Activated T-cell treated with anti-CD3 and anti-CD28 coated beads, Interleukin-2, amount 50 U/mL, for 72 hours (primary cell): ENCODE data around the gene ACER3. TPM values are rescaled to one million over a fixed set of nuclear protein-coding genes. Genes with fewer than 3 reads are reported as not detected.
A peak's percentile ranks its signal among the peaks of the same experiment; 100 is the strongest.
"Not testable (repeated sequence)": the region's sequence is repeated elsewhere in the genome, so short reads cannot be mapped to it uniquely, and the experiment has no call there.

Source experiments
- ATAC-seq, 2 donors: fragments of 150-1000 bp; cut with Tn5 transposase; replicated peaks in 1 of 2; 2 replicates each; pipeline ENCODE4 v1.10.0; 2021; ENCODE audit warnings: moderate library complexity in 2 of 2, mild to moderate bottlenecking in 1 of 2
- DNase-seq, 2 donors: peaks; one replicate each; pipeline ENCODE4 v3.0.0; 2021 to 2022; ENCODE audit warnings: mixed read lengths in 1 of 2
- H3K27ac Mint-ChIP-seq: one replicate; pipeline ENCODE4 v1.8.0; 2022; ENCODE audit warnings: mild to moderate bottlenecking, moderate library complexity, mixed read lengths
- H3K27me3 Mint-ChIP-seq: one replicate; pipeline ENCODE4 v1.8.0; 2022; ENCODE audit warnings: low read depth, mixed read lengths
- H3K36me3 Mint-ChIP-seq, 2 donors: one replicate each; pipeline ENCODE4 v1.8.0; 2022; ENCODE audit warnings: mixed read lengths in 2 of 2, mild to moderate bottlenecking in 1 of 2; ENCODE audit not compliant: insufficient read depth in 2 of 2
- H3K4me1 Mint-ChIP-seq: one replicate; pipeline ENCODE4 v1.8.0; 2022; ENCODE audit warnings: low read depth, mixed read lengths
- H3K4me3 Mint-ChIP-seq, 2 donors: one replicate each; pipeline ENCODE4 v1.8.0; 2022; ENCODE audit warnings: mild to moderate bottlenecking in 2 of 2, mixed read lengths in 2 of 2, moderate library complexity in 2 of 2
- H3K9me3 Mint-ChIP-seq, 2 donors: one replicate each; pipeline ENCODE4 v1.8.0; 2022; ENCODE audit warnings: mixed read lengths in 2 of 2
- total RNA-seq, 2 donors: library from RNA; stranded (reverse); gene quantifications; one replicate each; pipeline ENCODE4 v1.2.3, GENCODE V29; 2022

The ACER3 gene
- total RNA-seq, 2 donors from 2014 or later, result 13.1 to 16.2 TPM

DNA sequence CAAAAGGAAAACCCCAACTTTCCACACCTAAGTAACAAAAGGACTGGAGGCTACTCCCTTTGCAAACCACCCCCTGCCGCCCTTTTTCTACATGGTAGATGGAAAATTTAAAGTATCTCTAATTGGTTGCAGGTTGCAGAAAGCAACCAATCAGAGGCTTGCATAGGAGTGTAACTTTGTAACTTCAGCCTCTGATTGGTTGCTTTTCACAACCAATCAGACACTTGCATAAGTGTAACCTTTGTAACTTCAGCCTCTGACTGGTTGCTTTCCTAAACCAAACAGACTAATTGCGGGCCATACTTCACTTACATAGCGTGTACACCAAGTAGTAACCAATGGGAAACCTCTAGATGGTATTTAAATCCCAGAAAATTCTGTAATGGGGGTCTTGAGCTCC lies 16.8 kb upstream of the ACER3 start:
- H3K36me3 Mint-ChIP-seq, result no peaks in the 10 kb centered on the region
- no peaks in the 10 kb centered on the region for H3K4me1 Mint-ChIP-seq
- H3K27ac Mint-ChIP-seq, result no peak overlapping the region
- H3K9me3 Mint-ChIP-seq, result no peaks in the 10 kb centered on the region
- no peak for ATAC-seq
- H3K27me3 Mint-ChIP-seq, result peaks cover 51% of the 10 kb centered on the region
- DNase-seq, result no peak
- no peak overlapping the region for H3K4me3 Mint-ChIP-seq

DNA sequence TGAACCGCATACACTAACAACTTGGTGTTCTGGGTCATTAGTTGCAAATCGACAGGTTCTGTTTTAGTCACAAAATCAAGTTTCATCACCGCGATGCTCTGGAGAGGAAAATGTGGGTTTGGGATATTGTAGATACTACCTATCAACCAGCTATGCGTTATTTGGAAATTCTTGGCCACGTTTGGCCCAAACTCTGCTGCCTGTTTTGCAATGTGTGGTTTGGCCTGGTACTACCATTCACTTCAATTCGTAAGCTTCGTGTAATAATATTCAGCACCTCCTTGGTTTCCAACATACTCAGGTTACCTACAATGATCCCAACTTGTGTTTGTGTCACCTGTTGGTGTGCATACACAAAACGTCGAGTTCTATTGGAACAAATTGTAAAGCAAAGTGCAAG lies 16.2 kb upstream of the ACER3 start:
- peaks cover 51% of the 10 kb centered on the region for H3K27me3 Mint-ChIP-seq
- H3K27ac Mint-ChIP-seq, result no peak overlapping the region

DNA sequence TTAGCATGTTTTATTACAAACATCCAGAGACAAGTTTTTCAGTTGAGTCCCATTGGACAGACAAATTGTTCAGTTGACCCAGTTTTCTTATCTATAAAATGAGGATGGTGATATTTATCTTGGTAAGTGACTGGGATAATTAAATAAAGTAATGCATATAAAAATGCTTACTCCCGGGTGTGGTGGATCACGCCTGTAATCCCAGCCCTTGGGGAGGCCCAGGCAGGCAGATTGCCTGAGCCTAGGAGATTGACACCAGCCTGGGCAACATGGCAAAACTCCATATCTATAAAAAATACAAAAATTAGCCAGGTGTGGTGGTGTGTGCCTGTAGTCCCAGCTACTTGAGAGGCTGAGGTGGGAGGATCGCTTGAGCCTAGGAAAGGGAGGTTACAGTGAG lies 15.6 kb upstream of the ACER3 start:
- no peaks in the 10 kb centered on the region for H3K4me1 Mint-ChIP-seq

More for the DNA sequence above, 16.2 kb upstream of the ACER3 start:
- no peaks in the 10 kb centered on the region for H3K4me1 Mint-ChIP-seq
- no peak overlapping the region for H3K4me3 Mint-ChIP-seq
- ATAC-seq (no peak), DNase-seq (no peak)
- H3K36me3 Mint-ChIP-seq, result no peaks in the 10 kb centered on the region
- H3K9me3 Mint-ChIP-seq, result no peaks in the 10 kb centered on the region

DNA sequence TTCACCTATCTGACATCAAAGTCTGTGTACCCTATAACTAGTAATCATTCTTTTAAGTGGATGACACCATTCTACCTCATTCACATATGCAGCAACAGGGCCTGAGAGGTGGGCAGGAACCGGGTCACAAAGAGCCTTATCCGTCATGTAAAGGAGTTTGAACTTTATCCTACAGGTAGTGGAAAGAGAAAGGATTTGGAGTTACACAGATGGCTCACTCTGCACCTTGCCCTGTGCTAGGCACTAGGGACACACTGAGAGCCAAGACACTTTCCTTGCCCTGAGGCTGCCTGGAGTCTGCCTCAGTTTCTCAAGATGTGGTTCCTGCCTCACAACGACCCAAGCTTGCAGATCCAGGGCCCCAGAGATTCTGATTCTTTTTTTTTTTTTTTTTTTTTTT lies 14.3 kb upstream of the ACER3 start:
- Mint-ChIP-seq H3K36me3 (no peaks in the 10 kb centered on the region), H3K9me3 (no peaks in the 10 kb centered on the region), H3K27me3 (peaks cover 36% of the 10 kb centered on the region), H3K4me3 (no peak overlapping the region), H3K4me1 (no peaks in the 10 kb centered on the region), H3K27ac (no peak overlapping the region)
- DNase-seq (no peak), ATAC-seq (no peak)

More for the DNA sequence above, 15.6 kb upstream of the ACER3 start:
- H3K27me3 Mint-ChIP-seq, result peaks cover 47% of the 10 kb centered on the region
- H3K4me3 Mint-ChIP-seq, result no peak overlapping the region
- H3K9me3 Mint-ChIP-seq, result no peaks in the 10 kb centered on the region
- no peaks in the 10 kb centered on the region for H3K36me3 Mint-ChIP-seq
- ATAC-seq (no peak), DNase-seq (no peak)
- H3K27ac Mint-ChIP-seq, result no peak overlapping the region

DNA sequence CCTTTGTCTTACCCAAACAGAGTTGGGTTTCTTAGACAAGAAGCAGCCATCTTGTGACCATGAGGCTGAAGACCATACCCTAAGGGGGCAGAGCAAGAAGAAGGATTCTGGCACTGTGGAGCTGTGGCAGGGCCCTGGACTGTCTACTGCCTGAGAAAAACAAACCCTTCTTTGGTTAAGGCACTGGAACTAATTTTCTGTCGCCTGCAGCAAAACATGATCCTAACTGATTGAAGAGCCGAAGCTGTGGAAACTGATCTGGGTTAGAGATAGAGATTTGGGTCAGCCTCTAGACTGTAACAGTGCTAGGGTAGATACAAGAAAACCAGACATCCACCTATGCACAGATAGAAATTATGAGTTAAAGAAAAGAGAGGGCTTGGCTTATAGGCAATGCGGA lies 11.3 kb upstream of the ACER3 start:
- H3K4me1 Mint-ChIP-seq, result no peaks in the 10 kb centered on the region
- no peaks in the 10 kb centered on the region for H3K9me3 Mint-ChIP-seq
- no peak for DNase-seq
- ATAC-seq, result no peak
- H3K27me3 Mint-ChIP-seq, result peaks cover 19% of the 10 kb centered on the region
- no peaks in the 10 kb centered on the region for H3K36me3 Mint-ChIP-seq
- H3K4me3 Mint-ChIP-seq, result no peak overlapping the region
- H3K27ac Mint-ChIP-seq, result no peak overlapping the region

DNA sequence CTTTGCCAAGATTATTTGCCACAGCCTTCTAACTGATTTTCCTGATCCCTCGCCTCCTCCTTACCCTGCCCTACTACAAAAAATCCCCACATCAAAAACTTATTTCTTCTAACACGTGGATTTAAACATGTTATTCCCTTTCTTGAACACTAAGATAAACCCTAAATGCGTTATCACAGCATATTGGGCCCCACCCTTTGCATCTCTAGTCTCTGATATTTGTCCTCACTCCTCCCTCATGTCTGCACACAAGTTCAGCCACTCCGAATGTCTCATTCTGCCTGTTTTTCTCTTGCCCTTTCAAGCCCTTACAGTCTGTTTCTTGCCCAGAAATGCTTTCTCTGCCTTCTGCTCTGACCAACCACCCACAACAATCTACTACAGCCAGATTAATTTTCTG lies 10.6 kb upstream of the ACER3 start:
- H3K27me3 Mint-ChIP-seq, result peaks cover 19% of the 10 kb centered on the region
- no peak overlapping the region for H3K4me3 Mint-ChIP-seq
- no peaks in the 10 kb centered on the region for H3K4me1 Mint-ChIP-seq
- H3K27ac Mint-ChIP-seq, result no peak overlapping the region
- H3K36me3 Mint-ChIP-seq, result no peaks in the 10 kb centered on the region
- H3K9me3 Mint-ChIP-seq, result no peaks in the 10 kb centered on the region
- ATAC-seq, result no peak
- no peak for DNase-seq

DNA sequence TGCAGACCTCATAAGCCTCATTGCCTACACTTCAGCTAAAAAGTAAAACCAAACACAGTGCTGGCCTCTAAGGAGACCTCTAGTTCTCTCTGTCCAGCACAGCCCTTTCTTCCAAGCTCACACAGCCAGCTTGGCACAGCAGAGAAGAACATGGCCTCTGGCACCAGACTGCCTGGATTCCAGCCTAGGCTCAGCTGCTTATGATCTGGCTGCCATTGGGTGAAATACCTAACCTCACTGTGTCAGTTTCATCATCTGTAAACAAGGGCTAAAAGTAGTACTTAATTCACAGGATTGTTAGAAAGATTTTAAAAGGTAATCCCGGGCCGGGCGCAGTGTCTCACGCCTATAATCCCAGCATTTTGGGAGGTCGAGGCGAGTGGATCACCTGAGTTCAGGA lies 9.9 kb upstream of the ACER3 start:
- no peak overlapping the region for H3K27ac Mint-ChIP-seq
- no peaks in the 10 kb centered on the region for H3K9me3 Mint-ChIP-seq
- DNase-seq (no peak), ATAC-seq (no peak)
- no peak overlapping the region for H3K4me3 Mint-ChIP-seq
- no peaks in the 10 kb centered on the region for H3K36me3 Mint-ChIP-seq
- no peaks in the 10 kb centered on the region for H3K4me1 Mint-ChIP-seq
- H3K27me3 Mint-ChIP-seq, result peaks cover 19% of the 10 kb centered on the region

DNA sequence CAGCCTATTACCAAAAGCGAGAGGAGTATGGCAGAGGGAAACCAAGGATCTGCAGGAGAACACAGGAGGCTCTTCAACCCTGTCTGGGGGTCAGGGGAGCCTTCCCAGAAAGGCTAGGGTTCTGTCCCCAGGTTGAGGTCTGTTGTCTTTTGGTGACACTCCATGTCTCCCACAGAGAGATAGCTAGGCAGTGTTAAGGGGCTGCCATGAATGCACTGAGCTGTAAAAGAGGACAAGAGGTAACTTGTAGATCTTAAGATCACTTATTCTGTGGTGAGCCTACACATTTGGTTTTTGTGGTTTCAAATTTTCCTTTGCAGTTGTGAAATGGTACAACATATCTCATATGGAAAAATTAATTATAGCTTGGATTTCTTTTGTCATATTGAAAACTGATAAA lies 6.0 kb upstream of the ACER3 start:
- no peak overlapping the region for H3K27ac Mint-ChIP-seq
- H3K4me3 Mint-ChIP-seq, result no peak overlapping the region
- DNase-seq (no peak), ATAC-seq (no peak)
- peaks cover under 1% of the 10 kb centered on the region for H3K27me3 Mint-ChIP-seq
- H3K9me3 Mint-ChIP-seq, result peaks cover 0 to 3% of the 10 kb centered on the region in 2 donors
- H3K36me3 Mint-ChIP-seq, result no peaks in the 10 kb centered on the region
- H3K4me1 Mint-ChIP-seq, result peaks cover 4% of the 10 kb centered on the region

DNA sequence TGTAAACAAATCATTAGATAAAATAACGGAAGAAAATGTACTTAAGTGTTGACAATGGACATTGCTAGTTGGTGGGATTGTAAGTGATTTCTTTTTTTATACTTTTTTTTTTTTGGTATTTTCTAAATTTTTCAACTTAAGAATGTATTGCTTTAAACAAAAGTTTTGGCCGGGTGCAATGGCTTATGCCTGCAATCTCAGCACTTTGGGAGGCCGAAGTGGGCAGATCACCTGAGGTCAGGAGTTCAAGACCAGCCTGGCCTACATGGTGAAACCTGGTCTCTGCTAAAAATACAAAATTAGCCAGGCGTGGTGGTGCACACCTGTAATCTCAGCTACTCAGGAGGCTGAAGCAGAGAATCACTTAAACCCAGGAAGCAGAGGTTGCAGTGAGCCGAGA lies 5.0 kb upstream of the ACER3 start:
- H3K4me1 Mint-ChIP-seq, ATAC-seq, H3K9me3 Mint-ChIP-seq, DNase-seq, H3K4me3 Mint-ChIP-seq, H3K27ac Mint-ChIP-seq, H3K27me3 Mint-ChIP-seq, H3K36me3 Mint-ChIP-seq: not testable (repeated sequence)

DNA sequence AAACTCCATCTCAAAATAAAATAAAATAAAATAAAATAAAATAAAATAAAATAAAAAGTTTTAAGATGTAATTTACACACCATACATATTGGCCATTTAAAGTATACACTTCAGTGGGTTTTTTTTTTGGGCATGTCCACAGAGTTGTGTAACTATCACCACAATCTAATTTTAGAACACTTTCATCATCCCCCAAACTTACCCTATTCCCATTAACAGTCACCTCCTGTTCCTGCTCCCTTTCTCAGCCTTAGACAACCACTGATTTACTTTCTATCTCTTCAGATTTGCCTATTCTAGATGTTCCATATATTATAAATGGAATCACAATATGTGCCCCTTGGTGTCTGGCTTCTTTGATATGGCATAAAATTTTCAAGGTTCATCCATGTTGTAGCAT lies 4.6 kb upstream of the ACER3 start:
- no peak for ATAC-seq
- Mint-ChIP-seq H3K36me3 (no peaks in the 10 kb centered on the region), H3K27ac (no peak overlapping the region), H3K9me3 (peaks cover 0 to 3% of the 10 kb centered on the region in 2 donors), H3K4me1 (peaks cover 4% of the 10 kb centered on the region), H3K4me3 (no peak overlapping the region), H3K27me3 (no peaks in the 10 kb centered on the region)
- DNase-seq, result no peak

DNA sequence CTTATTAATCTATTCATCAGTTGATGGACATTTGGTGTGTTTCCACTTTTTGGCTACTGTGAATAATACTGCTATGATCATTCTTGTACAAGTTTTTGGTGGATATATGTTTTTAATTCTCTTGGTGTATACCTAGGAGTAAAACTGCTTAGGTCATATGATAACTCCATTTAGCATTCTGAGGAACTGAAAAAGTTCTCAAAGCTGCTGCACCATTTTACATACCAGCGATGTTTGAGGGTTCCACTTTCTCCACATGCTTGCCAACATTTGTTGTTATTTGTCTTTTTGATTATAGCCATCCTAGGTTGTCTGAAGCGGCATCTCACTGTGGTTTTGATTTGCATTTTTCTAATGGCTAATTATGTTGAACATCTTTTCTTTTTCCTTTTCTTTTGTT lies 4.1 kb upstream of the ACER3 start:
- no peak overlapping the region for H3K4me3 Mint-ChIP-seq
- H3K36me3 Mint-ChIP-seq, result no peaks in the 10 kb centered on the region
- H3K27me3 Mint-ChIP-seq, result no peaks in the 10 kb centered on the region
- DNase-seq (no peak), ATAC-seq (no peak)
- H3K9me3 Mint-ChIP-seq, result peaks cover 0 to 3% of the 10 kb centered on the region in 2 donors
- peaks cover 9% of the 10 kb centered on the region for H3K4me1 Mint-ChIP-seq
- H3K27ac Mint-ChIP-seq, result no peak overlapping the region

DNA sequence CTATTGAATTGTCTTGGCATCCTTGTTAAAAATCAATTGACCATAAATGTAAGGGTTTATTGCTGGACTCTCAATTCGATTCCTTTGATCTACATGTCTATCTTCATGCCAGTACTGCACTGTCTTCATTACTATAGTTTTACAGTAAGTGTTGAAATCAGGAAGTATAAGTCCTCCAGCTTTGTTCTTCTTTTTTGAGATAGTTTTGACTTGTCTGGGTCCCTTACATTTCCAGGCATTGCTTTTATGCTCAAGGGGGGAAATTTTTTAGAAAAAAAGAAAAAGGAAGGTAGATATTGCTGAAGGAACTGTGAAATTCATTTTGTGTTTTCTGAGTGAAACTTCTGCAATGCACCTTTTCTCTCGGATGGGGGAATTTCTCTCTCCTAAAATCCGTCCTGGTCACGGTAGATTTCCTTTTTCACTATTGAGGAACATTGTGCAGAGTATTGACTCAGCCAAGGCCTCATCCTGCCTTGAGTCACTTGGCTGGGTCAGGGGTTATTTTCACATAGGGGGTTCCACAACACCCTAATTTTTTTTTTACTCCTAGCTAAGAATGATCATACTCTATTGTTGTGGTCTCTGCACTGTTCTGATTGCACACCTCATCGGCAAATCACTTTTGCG lies 2.8 kb upstream of the ACER3 start:
- no peak for ATAC-seq
- no peak for DNase-seq
- H3K27me3 Mint-ChIP-seq, result no peaks in the 10 kb centered on the region
- no peaks in the 10 kb centered on the region for H3K36me3 Mint-ChIP-seq
- no peak overlapping the region for H3K4me3 Mint-ChIP-seq
- H3K27ac Mint-ChIP-seq, result peak overlapping the region; percentile 10
- H3K9me3 Mint-ChIP-seq, result peaks cover 0 to 3% of the 10 kb centered on the region in 2 donors
- H3K4me1 Mint-ChIP-seq, result peaks cover 17% of the 10 kb centered on the region

DNA sequence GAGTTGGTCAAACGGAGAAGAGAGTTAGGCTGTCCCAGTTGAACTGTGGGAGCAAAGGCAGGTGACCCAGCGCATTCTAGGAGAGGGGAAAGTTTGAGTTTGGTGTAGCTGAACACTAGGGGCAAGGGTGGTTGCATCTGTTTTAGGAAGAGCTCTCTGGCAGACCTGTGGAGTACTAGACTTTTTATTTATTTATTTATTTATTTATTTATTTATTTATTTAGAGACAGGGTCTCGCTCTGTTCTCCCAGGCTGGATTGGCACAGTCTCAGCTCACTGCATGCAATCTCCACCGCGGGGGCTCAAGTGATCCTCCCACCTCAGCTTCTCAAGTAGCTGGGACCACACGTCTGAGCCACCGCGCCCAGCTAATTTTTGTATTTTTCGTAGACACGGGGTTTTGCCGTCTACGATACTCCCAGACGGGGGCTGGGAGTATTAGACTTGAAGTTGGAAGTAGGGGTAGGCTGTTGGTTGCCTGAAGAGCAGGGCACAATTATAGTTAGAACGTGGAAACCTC lies 950 bp upstream of the ACER3 start:
- ATAC-seq (no peak), DNase-seq (no peak)
- Mint-ChIP-seq H3K27me3 (no peaks in the 10 kb centered on the region), H3K4me1 (peaks cover 29% of the 10 kb centered on the region), H3K27ac (no peak overlapping the region), H3K9me3 (peaks cover 0 to 3% of the 10 kb centered on the region in 2 donors), H3K4me3 (peak overlapping the region; percentile 76 to 81), H3K36me3 (no peaks in the 10 kb centered on the region)

DNA sequence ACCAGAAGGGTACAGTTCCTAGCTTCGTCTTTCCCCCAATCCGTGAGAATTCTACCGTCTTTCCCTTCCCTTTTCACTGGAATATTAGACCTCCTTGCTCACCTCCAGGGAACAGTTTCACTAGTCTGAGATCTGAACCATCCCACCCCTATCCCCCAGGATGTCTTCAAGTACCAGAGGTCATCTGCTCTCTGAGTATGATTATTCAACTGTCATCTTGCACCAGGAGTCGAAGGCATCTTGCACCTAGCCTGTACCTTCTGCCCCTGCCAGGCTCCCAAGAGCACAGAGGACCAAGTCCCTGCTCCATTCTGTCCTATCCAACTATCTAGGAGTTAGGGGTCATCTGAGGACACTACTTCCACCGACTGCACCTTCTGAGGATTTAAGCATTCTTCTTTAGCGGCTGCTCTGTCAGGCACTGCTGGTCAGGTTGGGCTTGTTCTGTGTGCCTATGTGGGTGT lies 804 bp downstream of the ACER3 start:
- peak overlapping the region; percentile 91 to 92 for H3K4me3 Mint-ChIP-seq
- H3K27me3 Mint-ChIP-seq, result no peaks in the 10 kb centered on the region
- peaks cover 29% of the 10 kb centered on the region for H3K4me1 Mint-ChIP-seq
- peak in 1 of 2 donors; percentile 10 for DNase-seq
- no peaks in the 10 kb centered on the region for H3K36me3 Mint-ChIP-seq
- H3K9me3 Mint-ChIP-seq, result peaks cover 0 to 3% of the 10 kb centered on the region in 2 donors
- no peak for ATAC-seq
- peak overlapping the region; percentile 34 for H3K27ac Mint-ChIP-seq
